PC-3 (cell line): ENCODE measurements around the gene ASB13. TPM values are rescaled to one million over a fixed set of nuclear protein-coding genes. Genes with fewer than 3 reads are reported as not detected.

Experiments used
- ATAC-seq: fragments of 200-7000 bp; cut with Tn5 transposase; 2 replicates; pipeline ENCODE4 v1.9.1; 2020; ENCODE audit warnings: mild to moderate bottlenecking, moderate library complexity
- BruUV-seq: library from RNA; stranded (reverse); fragments of 400-500 nt; replicated peaks from 2 replicates; lab custom pipeline; 2021; lab: Mats Ljungman, UMichigan
- CTCF ChIA-PET: fragments of 300-600 bp; sonication (Branson Sonifier 250); formaldehyde crosslinking; loops from one replicate; lab custom pipeline; 2022; ENCODE audit warnings: antibody characterized with exemption; lab: Charles Lee
- POLR2A ChIA-PET: fragments of 300-600 bp; sonication (Branson Sonifier 250); formaldehyde crosslinking; loops from one replicate; lab custom pipeline; 2022; ENCODE audit warnings: antibody characterized with exemption; ENCODE audit not compliant: unreplicated experiment; lab: Charles Lee
- DNase-seq: peaks from one replicate; pipeline ENCODE4 v3.0.0-alpha.2; 2015
- H2AFZ ChIP-seq: fragments of 300-600 bp; sonication (generic); 2 replicates; pipeline ENCODE4 v1.6.0; 2016; ENCODE audit warnings: antibody characterized with exemption, low read length
- H3F3A ChIP-seq: fragments of 300-600 bp; sonication (generic); one replicate; pipeline ENCODE4 v1.6.0; 2017; ENCODE audit warnings: antibody characterized with exemption, low read length, control low read depth, mild to moderate bottlenecking; ENCODE audit not compliant: unreplicated experiment
- H3K27ac ChIP-seq: fragments of 300-600 bp; sonication (generic); 2 replicates; pipeline ENCODE4 v1.5.1; 2016; ENCODE audit warnings: mild to moderate bottlenecking, low read length
- H3K27me3 ChIP-seq: fragments of 300-600 bp; sonication (generic); 2 replicates; pipeline ENCODE4 v1.6.1; 2016; ENCODE audit warnings: low read length, mixed read lengths
- H3K36me3 ChIP-seq: fragments of 300-600 bp; sonication (generic); 2 replicates; pipeline ENCODE4 v1.6.1; 2016; ENCODE audit warnings: low read depth, mixed run types, low read length, mixed read lengths
- H3K4me1 ChIP-seq: fragments of 300-600 bp; sonication (generic); 2 replicates; pipeline ENCODE4 v1.5.1; 2016; ENCODE audit warnings: low read length; ENCODE audit not compliant: insufficient read depth
- H3K4me2 ChIP-seq: fragments of 300-600 bp; sonication (generic); 2 replicates; pipeline ENCODE4 v1.6.0; 2016; ENCODE audit warnings: low read length
- H3K4me3 ChIP-seq: fragments of 300-600 bp; sonication (generic); 2 replicates; pipeline ENCODE4 v1.5.1; 2016; ENCODE audit warnings: mild to moderate bottlenecking, low read length, mixed read lengths
- H3K79me2 ChIP-seq: fragments of 300-600 bp; sonication (generic); 2 replicates; pipeline ENCODE4 v1.6.1; 2017; ENCODE audit warnings: low read length, mixed read lengths
- H3K9ac ChIP-seq: fragments of 300-600 bp; sonication (generic); 2 replicates; pipeline ENCODE4 v1.6.0; 2016; ENCODE audit warnings: mild to moderate bottlenecking, low read length
- H3K9me2 ChIP-seq: fragments of 300-600 bp; sonication (generic); replicated peaks from 2 replicates; pipeline ENCODE4 v1.6.1; 2016; ENCODE audit warnings: mixed run types, low read length, mixed read lengths
- H3K9me3 ChIP-seq: fragments of 300-600 bp; sonication (generic); 2 replicates; pipeline ENCODE4 v1.6.1; 2016; ENCODE audit warnings: low read length, mixed read lengths
- H4K20me1 ChIP-seq: fragments of 300-600 bp; sonication (generic); 2 replicates; pipeline ENCODE4 v1.6.1; 2016; ENCODE audit warnings: low read length, mixed read lengths
- EZH2 ChIP-seq: fragments of 300-600 bp; sonication (generic); IDR thresholded peaks from one replicate; pipeline ENCODE4 v1.6.1; 2017; ENCODE audit warnings: antibody characterized with exemption, mild to moderate bottlenecking, low read length; ENCODE audit not compliant: unreplicated experiment
- EZH2phosphoT487 ChIP-seq: fragments of 300-600 bp; sonication (generic); IDR thresholded peaks from 2 replicates; pipeline ENCODE4 v1.6.1; 2018; ENCODE audit warnings: mild to moderate bottlenecking, antibody characterized with exemption, low read length, borderline replicate concordance
- intact Hi-C: fragments of 100-400 bp; cut with micrococcal nuclease; formaldehyde crosslinking; loops from 2 replicates; pipeline ENCODE4 v1.9.0; 2023
- total RNA-seq: library from RNA; depleted of rRNA; stranded (reverse); fragments of >200 nt; gene quantifications from 2 replicates; pipeline ENCODE4 v1.2.3, GENCODE V29; 2014
- TF ChIP-seq, protein P1 (sequence below): fragments of 300-600 bp; sonication (generic); conservative IDR thresholded peaks from 2 replicates; pipeline ENCODE4 v1.5.1; 2017; ENCODE audit warnings: antibody characterized with exemption, low read depth, mild to moderate bottlenecking, low read length

ASB13 gene
- total RNA-seq, 1 experiment from 2014 or later: 6.6 TPM

DNA sequence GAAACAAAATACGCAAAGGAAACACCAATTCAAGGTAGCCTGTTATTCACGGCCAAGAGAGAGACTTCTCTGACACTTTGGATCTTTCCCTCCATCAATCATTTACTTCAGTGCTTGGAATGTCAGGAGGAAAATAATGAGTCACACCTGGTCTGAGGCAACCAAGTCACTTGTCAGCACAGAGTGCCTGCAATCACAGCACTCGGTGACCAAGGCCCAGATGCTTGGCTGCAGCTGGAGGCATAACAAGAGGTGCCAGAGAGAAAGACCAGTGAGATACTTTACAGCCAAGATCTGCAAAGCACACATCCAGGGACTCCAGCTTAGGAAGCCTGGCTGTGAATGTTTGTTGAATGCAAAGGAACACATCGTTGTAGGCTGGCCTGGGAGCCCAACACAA lies 33.9 kb downstream of the ASB13 start:
- BruUV-seq: no TSS peak
- no peaks in the 10 kb centered on the region for H3K36me3 ChIP-seq
- ChIA-PET CTCF (no interaction called here), POLR2A (interaction anchor here (0.6 kb wide), 1 partner anchor 37 kb away, joined by 4 read pairs; no protein-coding TSS in a partner anchor)
- no peaks in the 10 kb centered on the region for H4K20me1 ChIP-seq
- no peaks in the 10 kb centered on the region for H3F3A ChIP-seq
- no peak overlapping the region for H3K4me3 ChIP-seq
- H2AFZ ChIP-seq: no peak overlapping the region
- ATAC-seq (no peak), DNase-seq (peak; percentile 31)
- peaks cover 11% of the 10 kb centered on the region; the same call in 1 of the 2 replicates for H3K4me1 ChIP-seq
- no peaks in the 10 kb centered on the region for H3K27me3 ChIP-seq
- H3K4me2 ChIP-seq: no peak overlapping the region
- no peaks in the 10 kb centered on the region for H3K9me3 ChIP-seq
- no peaks in the 10 kb centered on the region for H3K79me2 ChIP-seq
- no peak overlapping the region for H3K9ac ChIP-seq
- H3K27ac ChIP-seq: no peak overlapping the region
- no peaks in the 10 kb centered on the region for H3K9me2 ChIP-seq
- TF ChIP-seq EZH2: no peak
- TF ChIP-seq, protein P1, sequence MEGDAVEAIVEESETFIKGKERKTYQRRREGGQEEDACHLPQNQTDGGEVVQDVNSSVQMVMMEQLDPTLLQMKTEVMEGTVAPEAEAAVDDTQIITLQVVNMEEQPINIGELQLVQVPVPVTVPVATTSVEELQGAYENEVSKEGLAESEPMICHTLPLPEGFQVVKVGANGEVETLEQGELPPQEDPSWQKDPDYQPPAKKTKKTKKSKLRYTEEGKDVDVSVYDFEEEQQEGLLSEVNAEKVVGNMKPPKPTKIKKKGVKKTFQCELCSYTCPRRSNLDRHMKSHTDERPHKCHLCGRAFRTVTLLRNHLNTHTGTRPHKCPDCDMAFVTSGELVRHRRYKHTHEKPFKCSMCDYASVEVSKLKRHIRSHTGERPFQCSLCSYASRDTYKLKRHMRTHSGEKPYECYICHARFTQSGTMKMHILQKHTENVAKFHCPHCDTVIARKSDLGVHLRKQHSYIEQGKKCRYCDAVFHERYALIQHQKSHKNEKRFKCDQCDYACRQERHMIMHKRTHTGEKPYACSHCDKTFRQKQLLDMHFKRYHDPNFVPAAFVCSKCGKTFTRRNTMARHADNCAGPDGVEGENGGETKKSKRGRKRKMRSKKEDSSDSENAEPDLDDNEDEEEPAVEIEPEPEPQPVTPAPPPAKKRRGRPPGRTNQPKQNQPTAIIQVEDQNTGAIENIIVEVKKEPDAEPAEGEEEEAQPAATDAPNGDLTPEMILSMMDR: no peak
- no peak for TF ChIP-seq EZH2phosphoT487
- intact Hi-C loops: no loop called here

DNA sequence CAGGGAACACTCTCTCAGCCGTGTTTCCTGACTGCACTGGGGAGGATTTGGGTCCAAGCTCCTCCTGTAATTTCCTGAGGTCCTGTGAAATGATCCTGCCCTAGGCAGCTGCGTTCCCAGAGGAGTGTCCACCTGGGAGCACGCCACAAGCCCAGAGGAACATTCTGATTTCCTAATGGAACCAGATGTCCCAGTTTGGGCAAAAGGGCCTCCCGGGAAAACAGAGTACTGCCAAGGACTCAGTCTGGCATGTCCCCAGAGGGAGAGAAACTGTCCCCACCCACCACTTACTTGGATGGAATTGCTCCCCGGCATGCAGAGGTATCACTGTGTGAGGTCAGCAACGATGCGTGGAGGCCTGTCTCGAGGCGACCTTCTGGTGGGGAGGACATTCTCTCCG lies 34.5 kb downstream of the ASB13 start:
- H3K27ac ChIP-seq: no peak overlapping the region
- no peak overlapping the region for H3K4me2 ChIP-seq
- H3K9me3 ChIP-seq: no peaks in the 10 kb centered on the region
- CTCF ChIA-PET: no interaction called here
- peaks cover 11% of the 10 kb centered on the region; the same call in 1 of the 2 replicates for H3K4me1 ChIP-seq
- H3K9me2 ChIP-seq: no peaks in the 10 kb centered on the region
- BruUV-seq: no TSS peak
- H4K20me1 ChIP-seq: no peaks in the 10 kb centered on the region
- intact Hi-C loops: no loop called here
- H3K9ac ChIP-seq: no peak overlapping the region
- TF ChIP-seq, protein P1: no peak
- TF ChIP-seq EZH2 (no peak), EZH2phosphoT487 (no peak)
- POLR2A ChIA-PET: no interaction called here
- DNase-seq (no peak), ATAC-seq (no peak)
- no peak overlapping the region for H3K4me3 ChIP-seq
- H2AFZ ChIP-seq: no peak overlapping the region
- H3F3A ChIP-seq: no peaks in the 10 kb centered on the region
- no peaks in the 10 kb centered on the region for H3K79me2 ChIP-seq
- H3K27me3 ChIP-seq: no peaks in the 10 kb centered on the region
- no peaks in the 10 kb centered on the region for H3K36me3 ChIP-seq

DNA sequence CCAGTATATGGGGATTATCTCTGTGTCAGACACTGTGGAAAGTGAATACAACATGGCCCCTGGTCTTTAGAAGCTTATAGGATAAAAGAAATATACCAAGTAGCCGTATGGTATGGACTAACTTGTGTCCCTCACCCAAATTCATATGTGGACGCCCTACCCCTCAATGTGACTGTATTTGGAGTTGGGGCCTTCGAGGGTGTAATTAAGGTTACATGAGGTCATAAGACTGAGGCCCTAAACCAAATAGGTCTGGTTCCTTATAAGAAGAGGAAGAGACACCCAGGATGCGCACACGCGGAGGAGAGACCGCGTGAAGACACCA lies 36.3 kb downstream of the ASB13 start:
- H3K9me2 ChIP-seq: no peaks in the 10 kb centered on the region
- DNase-seq: no peak
- ChIA-PET POLR2A (interaction anchor here (0.6 kb wide), 1 partner anchor 183 kb away, joined by 3 read pairs; no protein-coding TSS in a partner anchor), CTCF (interaction anchor here (0.5 to 0.6 kb wide), 2 partner anchors 158 to 195 kb away, joined by 3 to 4 read pairs; no protein-coding TSS in a partner anchor)
- no peak overlapping the region for H3K9ac ChIP-seq
- H3K27ac ChIP-seq: no peak overlapping the region
- H3K4me3 ChIP-seq: no peak overlapping the region
- no peak overlapping the region for H2AFZ ChIP-seq
- H3K9me3 ChIP-seq: no peaks in the 10 kb centered on the region
- no TSS peak for BruUV-seq
- H3K36me3 ChIP-seq: no peaks in the 10 kb centered on the region
- no peaks in the 10 kb centered on the region for H3K79me2 ChIP-seq
- no peaks in the 10 kb centered on the region for H3F3A ChIP-seq
- intact Hi-C loops: no loop called here
- no peaks in the 10 kb centered on the region for H4K20me1 ChIP-seq
- no peak for TF ChIP-seq EZH2
- TF ChIP-seq, protein P1: no peak
- no peak for TF ChIP-seq EZH2phosphoT487
- no peak overlapping the region for H3K4me2 ChIP-seq
- peaks cover 11% of the 10 kb centered on the region; the same call in 1 of the 2 replicates for H3K4me1 ChIP-seq
- H3K27me3 ChIP-seq: no peaks in the 10 kb centered on the region
- no peak for ATAC-seq
